Gastrocnemius medialis (tissue), 4 donors: ENCODE results near the gene ADAM20. TPM values are rescaled to one million over a fixed set of nuclear protein-coding genes. Genes with fewer than 3 reads are reported as not detected.

Experiments used
- ATAC-seq, 2 donors: fragments of 150-250 bp; one replicate each; pipeline ENCODE4 v1.9.1; 2016
- DNase-seq, 2 donors: peaks; one replicate each; pipeline ENCODE4 v3.0.0-alpha.2; 2019
- H3K27ac ChIP-seq, 4 donors: fragments of 200-600 bp; sonication (generic); 1 replicate in 1 of 4; 2 replicates in 3 of 4; pipeline ENCODE4 v1.5.1; 2016 to 2018; ENCODE audit warnings: mild to moderate bottlenecking in 2 of 4, moderate library complexity in 1 of 4
- H3K27me3 ChIP-seq, 3 donors: fragments of 200-600 bp; sonication (generic) in 2 of 3; 1 replicate in 1 of 3; 2 replicates in 2 of 3; pipeline versions ENCODE4 v1.5.1 to v1.6.0; 2016 to 2019; ENCODE audit warnings: mild to moderate bottlenecking in 1 of 3, moderate library complexity in 1 of 3
- H3K36me3 ChIP-seq, 2 donors: fragments of 200-600 bp; sonication (generic) in 1 of 2; one replicate each; pipeline ENCODE4 v1.5.1; 2017 to 2018
- H3K4me1 ChIP-seq, 2 donors: fragments of 200-600 bp; sonication (generic) in 1 of 2; one replicate each; pipeline ENCODE4 v1.5.1; 2016 to 2017; ENCODE audit warnings: mild to moderate bottlenecking in 2 of 2
- H3K4me3 ChIP-seq, 4 donors: fragments of 200-600 bp; sonication (generic) in 3 of 4; 1 replicate in 1 of 4; 2 replicates in 3 of 4; pipeline ENCODE4 v1.5.1; 2016 to 2019; ENCODE audit warnings: mild to moderate bottlenecking in 2 of 4
- H3K9me3 ChIP-seq, 3 donors: fragments of 200-600 bp; sonication (generic) in 2 of 3; 1 replicate in 1 of 3; 2 replicates in 2 of 3; pipeline ENCODE4 v1.5.1; 2016 to 2019
- in situ Hi-C, 4 donors: fragments of 200-750 bp; cut with MboI; loops; one replicate each; pipeline versions ENCODE4 v1.15.0 to v1.8.0; 2017; ENCODE audit warnings: low sequenced_read_pairs in 4 of 4
- intact Hi-C: fragments of 100-400 bp; cut with DNase I; formaldehyde crosslinking; loops from one replicate; pipeline ENCODE4 v1.15.1; 2023; ENCODE audit warnings: low total_unique reads
- total RNA-seq, 4 donors: library from RNA; depleted of rRNA; stranded (reverse); fragments of >200 nt; gene quantifications; one replicate each; pipeline versions ENCODE4 v1.1.0 to v1.2.3, GENCODE V29; 2016
- TF ChIP-seq, protein P1 (sequence below), 5 experiments: fragments of 450-650 bp in 3 of 5; fragments of 200-600 bp in 2 of 5; sonication (generic) in 2 of 5; IDR thresholded peaks in 4 of 5; conservative IDR thresholded peaks in 1 of 5; 1 replicate in 4 of 5; 2 replicates in 1 of 5; pipeline ENCODE4 v1.5.1; 2016 to 2019; ENCODE audit warnings: antibody characterized with exemption in 5 of 5, mild to moderate bottlenecking in 3 of 5, moderate library complexity in 3 of 5

Gene ADAM20
- total RNA-seq, 4 donors from 2014 or later: 0.09 to 4.5 TPM; not detected in 2

DNA sequence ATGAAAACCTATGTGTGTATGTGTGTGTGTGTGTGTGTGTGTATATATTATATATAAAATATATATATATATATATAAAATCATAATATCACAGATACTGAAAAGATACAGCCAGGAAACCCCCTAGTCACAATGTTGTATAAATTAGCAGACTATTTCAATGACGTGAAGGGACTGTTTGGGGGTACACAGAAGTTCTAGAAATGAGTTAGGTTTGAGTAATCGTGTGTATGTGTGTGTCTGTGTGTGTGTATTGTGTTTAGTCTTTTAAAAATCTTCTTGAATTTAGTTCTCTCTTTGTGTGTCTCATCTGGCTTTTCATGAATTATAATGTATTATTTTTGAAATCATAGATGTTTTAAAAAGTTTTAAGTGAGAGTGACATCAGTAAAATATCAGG is 61.0 kb downstream of the ADAM20 start:
- ATAC-seq: no peak
- H3K9me3 ChIP-seq: no peaks in the 10 kb centered on the region
- in situ Hi-C loops (no loop called here), intact Hi-C loops (no loop called here)
- H3K4me3 ChIP-seq: no peak overlapping the region
- no peaks in the 10 kb centered on the region for H3K27me3 ChIP-seq
- TF ChIP-seq, protein P1, sequence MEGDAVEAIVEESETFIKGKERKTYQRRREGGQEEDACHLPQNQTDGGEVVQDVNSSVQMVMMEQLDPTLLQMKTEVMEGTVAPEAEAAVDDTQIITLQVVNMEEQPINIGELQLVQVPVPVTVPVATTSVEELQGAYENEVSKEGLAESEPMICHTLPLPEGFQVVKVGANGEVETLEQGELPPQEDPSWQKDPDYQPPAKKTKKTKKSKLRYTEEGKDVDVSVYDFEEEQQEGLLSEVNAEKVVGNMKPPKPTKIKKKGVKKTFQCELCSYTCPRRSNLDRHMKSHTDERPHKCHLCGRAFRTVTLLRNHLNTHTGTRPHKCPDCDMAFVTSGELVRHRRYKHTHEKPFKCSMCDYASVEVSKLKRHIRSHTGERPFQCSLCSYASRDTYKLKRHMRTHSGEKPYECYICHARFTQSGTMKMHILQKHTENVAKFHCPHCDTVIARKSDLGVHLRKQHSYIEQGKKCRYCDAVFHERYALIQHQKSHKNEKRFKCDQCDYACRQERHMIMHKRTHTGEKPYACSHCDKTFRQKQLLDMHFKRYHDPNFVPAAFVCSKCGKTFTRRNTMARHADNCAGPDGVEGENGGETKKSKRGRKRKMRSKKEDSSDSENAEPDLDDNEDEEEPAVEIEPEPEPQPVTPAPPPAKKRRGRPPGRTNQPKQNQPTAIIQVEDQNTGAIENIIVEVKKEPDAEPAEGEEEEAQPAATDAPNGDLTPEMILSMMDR (IDR thresholded peaks at IDR 0.05 in 4 of 5, conservative IDR thresholded peaks at IDR 0.05 in 1 of 5): no peak
- no peaks in the 10 kb centered on the region for H3K4me1 ChIP-seq
- H3K27ac ChIP-seq: no peak overlapping the region
- H3K36me3 ChIP-seq: no peaks in the 10 kb centered on the region
- no peak for DNase-seq

Other genes with a start within 250 kb of the ADAM20 start
- 10 to 100 TPM; 16.8 to 38.6 (median 26.7) TPM for gene COX16, start 175.3 kb downstream of the ADAM20 start, total RNA-seq
- 10 to 100 TPM; 21.2 to 34.1 (median 27.1) TPM for gene SYNJ2BP, start 117.9 kb downstream of the ADAM20 start, total RNA-seq
- gene ADAM21, start 82.8 kb downstream of the ADAM20 start, total RNA-seq: under 1 TPM in 1 of 4 donors, not detected in 3; 0.24 TPM
- gene MED6, start 65.7 kb upstream of the ADAM20 start, total RNA-seq: 10 to 100 TPM; 13.9 to 25.0 (median 20.2) TPM
- 10 to 100 TPM in 1 of 4 donors, 1 to 10 TPM in 3; 4.4 to 10.8 (median 9.1) TPM for gene TTC9, start 106.9 kb upstream of the ADAM20 start, total RNA-seq